Spleen (tissue), 11 donors: ENCODE measurements around the gene PIP5K1B. TPM values are rescaled to one million over a fixed set of nuclear protein-coding genes. Genes with fewer than 3 reads are reported as not detected.

ENCODE experiments used
- DNase-seq: peaks from one replicate; pipeline ENCODE4 v3.0.0-alpha.2; 2020
- H3K27ac ChIP-seq, 8 donors: fragments of 200-600 bp; sonication (generic) in 7 of 8; 1 replicate in 4 of 8; 2 replicates in 4 of 8; pipeline versions ENCODE4 v1.5.0 to v1.8.0; 2016 to 2021; ENCODE audit warnings: inconsistent platforms in 4 of 8, mild to moderate bottlenecking in 4 of 8, moderate library complexity in 1 of 8
- H3K27me3 ChIP-seq, 7 donors: fragments of 200-600 bp; sonication (generic) in 6 of 7; replicated peaks in 1 of 7; 1 replicate in 4 of 7; 2 replicates in 3 of 7; pipeline versions ENCODE4 v1.5.0 to v1.8.0; 2016 to 2021; ENCODE audit warnings: inconsistent platforms in 3 of 7, mild to moderate bottlenecking in 1 of 7
- H3K36me3 ChIP-seq, 6 donors: fragments of 200-600 bp; sonication (generic) in 5 of 6; 1 replicate in 4 of 6; 2 replicates in 2 of 6; pipeline versions ENCODE4 v1.5.0 to v1.8.0; 2016 to 2021; ENCODE audit warnings: inconsistent platforms in 2 of 6
- H3K4me1 ChIP-seq, 6 donors: fragments of 200-600 bp; sonication (generic) in 5 of 6; 1 replicate in 3 of 6; 2 replicates in 3 of 6; pipeline versions ENCODE4 v1.5.0 to v1.8.0; 2016 to 2021; ENCODE audit warnings: inconsistent platforms in 3 of 6
- H3K4me3 ChIP-seq, 8 donors: fragments of 200-600 bp; sonication (generic) in 7 of 8; 1 replicate in 4 of 8; 2 replicates in 4 of 8; pipeline versions ENCODE4 v1.5.0 to v1.8.0; 2016 to 2021; ENCODE audit warnings: inconsistent platforms in 4 of 8, mild to moderate bottlenecking in 4 of 8, moderate library complexity in 2 of 8
- H3K9me3 ChIP-seq, 8 donors: fragments of 200-600 bp; sonication (generic) in 7 of 8; 1 replicate in 4 of 8; 2 replicates in 4 of 8; pipeline versions ENCODE4 v1.5.0 to v1.8.0; 2016 to 2021; ENCODE audit warnings: inconsistent platforms in 4 of 8
- POLR2A ChIP-seq, 3 donors: fragments of 450-650 bp; IDR thresholded peaks; one replicate each; pipeline ENCODE4 v1.5.1; 2017; ENCODE audit warnings: antibody characterized with exemption in 3 of 3, mild to moderate bottlenecking in 1 of 3
- POLR2AphosphoS5 ChIP-seq, 3 donors: sonication (generic); formaldehyde crosslinking; IDR thresholded peaks; one replicate each; pipeline ENCODE4 v1.5.1; 2017; ENCODE audit warnings: antibody characterized with exemption in 3 of 3
- WGBS, 5 donors: extraction: QIAGEN DNeasy Blood & Tissue Kit in 3 of 5; methylation state at CpG; one replicate each; pipeline versions ENCODE4 v1.1.5 to v1.1.7; 2013 to 2018; 5-methylcytosine and 5-hydroxymethylcytosine counted together
- intact Hi-C: fragments of 100-400 bp; cut with DNase I; formaldehyde crosslinking; loops from one replicate; pipeline ENCODE4 v1.15.0; 2023; ENCODE audit warnings: low total_unique reads
- polyA plus RNA-seq, 3 donors: library from polyadenylated mRNA; stranded (reverse); fragments of 200-250 nt; gene quantifications; one replicate each; pipeline ENCODE4 v1.2.1, GENCODE V29; 2013
- total RNA-seq, 7 donors: library from RNA; depleted of rRNA in 3 of 7; stranded (reverse); fragments of >200 nt in 3 of 7; fragmentation: NEBNext Ultra II Directional in 4 of 7; extraction: Animal tissue kit (Norgen Biotek cat#: 25700) in 4 of 7; gene quantifications; one replicate each; pipeline versions ENCODE4 v1.1.0 to v1.2.1, GENCODE V29; 2016 to 2021
- TF ChIP-seq, protein P1 (sequence below), 11 experiments: fragments of 200-600 bp in 7 of 11; fragments of 450-650 bp in 4 of 11; sonication (generic) in 4 of 11; IDR thresholded peaks in 8 of 11; conservative IDR thresholded peaks in 3 of 11; 1 replicate in 7 of 11; 2 replicates in 4 of 11; pipeline versions ENCODE4 v1.4.0 to v1.8.0; 2016 to 2021; ENCODE audit warnings: antibody characterized with exemption in 11 of 11, inconsistent platforms in 4 of 11, mild to moderate bottlenecking in 1 of 11
- donor health status: healthy with polysubstance abuse.
- donor health status: DM: no; HTN: no; CAD: no; lungs with moderate emphysema.
- donor health status: DM: no; HTN: no; CAD: no.
- donor health status: Bipolar disorder and iron deficiency.
- donor health status: healthy.
- donor health status: DM: no; HTN: no; CAD: no.
- donor health status: DM: yes; HTN: yes; CAD: no.

The PIP5K1B gene
- total and polyA plus RNA-seq, 10 donors, result 1.5 to 10.3 (median 6.8) TPM

- Histone ChIP-seq H3K9me3 (peaks cover 0 to 4% (median 0%) of the 10 kb centered on the region in 8 donors), H3K27me3 (no peaks in the 10 kb centered on the region), H3K27ac (no peak overlapping the region), H3K4me1 (no peaks in the 10 kb centered on the region), H3K36me3 (no peaks in the 10 kb centered on the region), H3K4me3 (no peak overlapping the region)
- intact Hi-C loops, result no loop called here
- DNase-seq, result no peak
- TF ChIP-seq POLR2A (IDR thresholded peaks at IDR 0.05) (no peak), POLR2AphosphoS5 (IDR thresholded peaks at IDR 0.05) (no peak)
- TF ChIP-seq, protein P1, sequence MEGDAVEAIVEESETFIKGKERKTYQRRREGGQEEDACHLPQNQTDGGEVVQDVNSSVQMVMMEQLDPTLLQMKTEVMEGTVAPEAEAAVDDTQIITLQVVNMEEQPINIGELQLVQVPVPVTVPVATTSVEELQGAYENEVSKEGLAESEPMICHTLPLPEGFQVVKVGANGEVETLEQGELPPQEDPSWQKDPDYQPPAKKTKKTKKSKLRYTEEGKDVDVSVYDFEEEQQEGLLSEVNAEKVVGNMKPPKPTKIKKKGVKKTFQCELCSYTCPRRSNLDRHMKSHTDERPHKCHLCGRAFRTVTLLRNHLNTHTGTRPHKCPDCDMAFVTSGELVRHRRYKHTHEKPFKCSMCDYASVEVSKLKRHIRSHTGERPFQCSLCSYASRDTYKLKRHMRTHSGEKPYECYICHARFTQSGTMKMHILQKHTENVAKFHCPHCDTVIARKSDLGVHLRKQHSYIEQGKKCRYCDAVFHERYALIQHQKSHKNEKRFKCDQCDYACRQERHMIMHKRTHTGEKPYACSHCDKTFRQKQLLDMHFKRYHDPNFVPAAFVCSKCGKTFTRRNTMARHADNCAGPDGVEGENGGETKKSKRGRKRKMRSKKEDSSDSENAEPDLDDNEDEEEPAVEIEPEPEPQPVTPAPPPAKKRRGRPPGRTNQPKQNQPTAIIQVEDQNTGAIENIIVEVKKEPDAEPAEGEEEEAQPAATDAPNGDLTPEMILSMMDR (IDR thresholded peaks at IDR 0.05 in 8 of 11, conservative IDR thresholded peaks at IDR 0.05 in 3 of 11), result no peak
- WGBS, 5 donors, result 80 to 92% (median 86%) methylated on average over 2 of the region's 2 CpGs
These were observed 22.6 kb downstream of the PIP5K1B start for GRCh38 chr9:68727636-68728035.

DNA sequence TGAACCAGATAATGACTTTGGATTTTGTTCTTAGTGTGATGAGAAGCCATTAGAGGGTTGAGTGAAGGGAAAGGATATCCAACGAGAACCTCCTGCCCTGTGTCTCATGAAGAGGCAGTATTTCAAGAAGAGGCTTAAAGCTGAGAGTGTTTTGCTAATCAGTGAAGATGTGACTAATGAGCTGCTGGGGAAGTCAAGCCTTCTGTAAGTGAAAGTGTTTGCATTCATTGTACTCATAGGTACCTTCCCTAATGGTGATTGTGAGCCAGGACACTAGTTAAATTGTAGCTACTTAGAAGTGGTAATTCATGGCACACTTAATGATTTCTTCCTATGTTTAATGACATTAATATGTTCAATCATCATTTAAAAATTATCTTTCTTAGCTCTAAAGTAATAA, 23.7 kb downstream of the PIP5K1B start:
- intact Hi-C loops, result no loop called here

DNA sequence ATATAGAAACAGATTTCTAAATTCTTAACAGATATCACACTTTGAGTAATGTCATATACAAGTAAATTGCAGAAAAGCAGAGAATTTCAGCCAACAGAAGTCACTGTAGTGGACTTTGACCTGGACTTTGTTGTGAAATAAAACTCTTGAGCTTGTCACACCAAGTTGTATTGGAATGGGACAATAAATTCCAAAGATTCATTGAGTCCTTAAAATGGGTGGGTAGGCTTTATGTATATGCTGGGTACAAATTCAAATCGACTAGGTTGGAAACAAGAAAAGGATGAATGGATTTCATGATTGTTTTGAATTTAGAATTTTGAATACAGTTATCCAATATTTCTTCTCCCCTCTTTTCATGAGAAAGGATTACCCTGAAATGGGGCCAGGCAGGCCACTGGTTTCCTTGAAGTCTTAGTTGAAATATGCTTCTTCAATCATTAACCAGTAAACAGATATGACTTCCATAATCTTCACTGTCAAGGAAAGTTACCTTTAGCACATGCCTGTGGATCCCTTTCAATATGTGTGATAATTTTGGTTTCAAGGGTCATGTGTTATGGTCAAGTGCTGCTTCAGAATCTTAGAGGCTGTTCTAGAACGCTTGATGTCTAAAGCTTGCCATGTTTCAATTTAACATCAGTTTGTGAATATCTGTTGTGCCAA, 25.7 kb downstream of the PIP5K1B start:
- WGBS, 5 donors, result 77 to 90% (median 81%) methylated on average over 2 of the region's 2 CpGs
- H3K4me3 ChIP-seq, result no peak overlapping the region
- intact Hi-C loops, result no loop called here
- H3K27ac ChIP-seq, result no peak overlapping the region
- DNase-seq, result no peak
- no peaks in the 10 kb centered on the region for H3K27me3 ChIP-seq
- H3K36me3 ChIP-seq, result no peaks in the 10 kb centered on the region
- peaks cover 0 to 4% (median 0%) of the 10 kb centered on the region in 8 donors for H3K9me3 ChIP-seq
- H3K4me1 ChIP-seq, result no peaks in the 10 kb centered on the region
- TF ChIP-seq POLR2A (IDR thresholded peaks at IDR 0.05) (no peak), POLR2AphosphoS5 (IDR thresholded peaks at IDR 0.05) (no peak)
- TF ChIP-seq, protein P1 (IDR thresholded peaks at IDR 0.05 in 8 of 11, conservative IDR thresholded peaks at IDR 0.05 in 3 of 11), result no peak

More for the DNA sequence above, 23.7 kb downstream of the PIP5K1B start:
- 68 to 84% (median 80%) methylated on average over 1 of the region's 1 CpG for WGBS, 5 donors
- H3K9me3 ChIP-seq, result peaks cover 0 to 4% (median 0%) of the 10 kb centered on the region in 8 donors
- TF ChIP-seq, protein P1 (IDR thresholded peaks at IDR 0.05 in 8 of 11, conservative IDR thresholded peaks at IDR 0.05 in 3 of 11), result no peak
- TF ChIP-seq POLR2AphosphoS5 (IDR thresholded peaks at IDR 0.05) (no peak), POLR2A (IDR thresholded peaks at IDR 0.05) (no peak)
- no peaks in the 10 kb centered on the region for H3K4me1 ChIP-seq
- H3K4me3 ChIP-seq, result no peak overlapping the region
- H3K27ac ChIP-seq, result no peak overlapping the region
- DNase-seq, result no peak
- no peaks in the 10 kb centered on the region for H3K36me3 ChIP-seq
- no peaks in the 10 kb centered on the region for H3K27me3 ChIP-seq

- Histone ChIP-seq H3K36me3 (no peaks in the 10 kb centered on the region), H3K9me3 (peaks cover 0 to 4% (median 0%) of the 10 kb centered on the region in 8 donors), H3K4me3 (no peak overlapping the region), H3K27ac (no peak overlapping the region), H3K27me3 (no peaks in the 10 kb centered on the region), H3K4me1 (no peaks in the 10 kb centered on the region)
- TF ChIP-seq POLR2A (IDR thresholded peaks at IDR 0.05), result no peak
- TF ChIP-seq, protein P1 (IDR thresholded peaks at IDR 0.05 in 8 of 11, conservative IDR thresholded peaks at IDR 0.05 in 3 of 11), result no peak
- TF ChIP-seq POLR2AphosphoS5 (IDR thresholded peaks at IDR 0.05), result no peak
- intact Hi-C loops, result no loop called here
- WGBS, 5 donors, result 70 to 87% (median 86%) methylated on average over 5 of the region's 5 CpGs
- DNase-seq, result no peak
These were observed 26.8 kb downstream of the PIP5K1B start for GRCh38 chr9:68731857-68732256.
